COLO668 (cell line): Measurements from ENCODE around the gene NUDT7.
A peak's percentile ranks its signal among the peaks of the same experiment; 100 is the strongest.

Experiments
- DNase-seq: peaks from one replicate; lab custom pipeline; 2025; ENCODE audit not compliant: unreplicated experiment; lab: John Stamatoyannopoulos, UW

The NUDT7 gene

GRCh38 chr16:77723108-77723514 lies 797 bp downstream of the NUDT7 start:
- DNase-seq = peak; percentile 25

GRCh38 chr16:77724174-77724573 lies 1.9 kb downstream of the NUDT7 start:
- no peak for DNase-seq

- DNase-seq = no peak
Observed at GRCh38 chr16:77729951-77730350, 7.6 kb downstream of the NUDT7 start.

GRCh38 chr16:77732241-77732946 lies 10.1 kb downstream of the NUDT7 start:
- DNase-seq = no peak

- DNase-seq = no peak
Observed at GRCh38 chr16:77736879-77737278, 14.6 kb downstream of the NUDT7 start.

GRCh38 chr16:77738706-77739558 lies 16.6 kb downstream of the NUDT7 start:
- DNase-seq = no peak

GRCh38 chr16:77739559-77739892 lies 17.2 kb downstream of the NUDT7 start:
- DNase-seq = no peak

- no peak for DNase-seq
Observed at GRCh38 chr16:77744141-77744540, 21.8 kb downstream of the NUDT7 start.

GRCh38 chr16:77745972-77746371 lies 23.7 kb downstream of the NUDT7 start:
- DNase-seq = no peak

- DNase-seq = no peak
Observed at GRCh38 chr16:77748421-77749005, 26.2 kb downstream of the NUDT7 start.

GRCh38 chr16:77749415-77749814 lies 27.1 kb downstream of the NUDT7 start:
- DNase-seq = no peak

- no peak for DNase-seq
Observed at GRCh38 chr16:77758046-77758445, 35.7 kb downstream of the NUDT7 start.

GRCh38 chr16:77758508-77758907 lies 36.2 kb downstream of the NUDT7 start:
- no peak for DNase-seq

- DNase-seq = no peak
Observed at GRCh38 chr16:77759201-77759600, 36.9 kb downstream of the NUDT7 start.

GRCh38 chr16:77759821-77760220 lies 37.5 kb downstream of the NUDT7 start:
- no peak for DNase-seq

GRCh38 chr16:77760800-77761199 lies 38.5 kb downstream of the NUDT7 start:
- no peak for DNase-seq

GRCh38 chr16:77761204-77761603 lies 38.9 kb downstream of the NUDT7 start:
- no peak for DNase-seq

GRCh38 chr16:77762262-77762661 lies 39.9 kb downstream of the NUDT7 start:
- DNase-seq = no peak

GRCh38 chr16:77763994-77764393 lies 41.7 kb downstream of the NUDT7 start:
- no peak for DNase-seq

GRCh38 chr16:77767211-77767610 lies 44.9 kb downstream of the NUDT7 start:
- DNase-seq = no peak

- DNase-seq = no peak
Observed at GRCh38 chr16:77767826-77768225, 45.5 kb downstream of the NUDT7 start.
